Endothelial cell of umbilical vein (primary cell): Measurements from ENCODE around the gene USP7.

Source experiments
- EZH2 ChIP-seq: IDR thresholded peaks from 2 replicates; pipeline ENCODE4 v1.6.1; 2012; ENCODE audit warnings: borderline replicate concordance, low read depth, mild to moderate bottlenecking, moderate library complexity, low read length, inconsistent platforms; ENCODE audit not compliant: severe bottlenecking
- GATA2 ChIP-seq: IDR thresholded peaks from 2 replicates; pipeline ENCODE4 v1.7.0; 2011; ENCODE audit warnings: low read depth, mild to moderate bottlenecking, moderate library complexity, mixed read lengths, low read length; ENCODE audit not compliant: insufficient read length, insufficient read depth
- JUN ChIP-seq: IDR thresholded peaks from 2 replicates; pipeline ENCODE4 v1.6.1; 2011; ENCODE audit warnings: borderline replicate concordance, low read depth; ENCODE audit not compliant: insufficient read length, insufficient read depth
- POLR2A ChIP-seq: IDR thresholded peaks from 2 replicates; pipeline ENCODE4 v1.6.1; 2012; ENCODE audit warnings: low read depth, mild to moderate bottlenecking, control low read depth, low read length
- TF ChIP-seq, protein P1 (sequence below), 2 donors: IDR thresholded peaks; 1 replicate in 1 of 2; 2 replicates in 1 of 2; pipeline ENCODE4 v1.5.1; 2011; ENCODE audit warnings: low read length in 2 of 2, mild to moderate bottlenecking in 2 of 2, moderate library complexity in 2 of 2, control low read depth in 1 of 2, inconsistent platforms in 1 of 2, low read depth in 1 of 2; ENCODE audit not compliant: insufficient read depth in 1 of 2; ENCODE audit errors: extremely low read depth in 1 of 2

DNA sequence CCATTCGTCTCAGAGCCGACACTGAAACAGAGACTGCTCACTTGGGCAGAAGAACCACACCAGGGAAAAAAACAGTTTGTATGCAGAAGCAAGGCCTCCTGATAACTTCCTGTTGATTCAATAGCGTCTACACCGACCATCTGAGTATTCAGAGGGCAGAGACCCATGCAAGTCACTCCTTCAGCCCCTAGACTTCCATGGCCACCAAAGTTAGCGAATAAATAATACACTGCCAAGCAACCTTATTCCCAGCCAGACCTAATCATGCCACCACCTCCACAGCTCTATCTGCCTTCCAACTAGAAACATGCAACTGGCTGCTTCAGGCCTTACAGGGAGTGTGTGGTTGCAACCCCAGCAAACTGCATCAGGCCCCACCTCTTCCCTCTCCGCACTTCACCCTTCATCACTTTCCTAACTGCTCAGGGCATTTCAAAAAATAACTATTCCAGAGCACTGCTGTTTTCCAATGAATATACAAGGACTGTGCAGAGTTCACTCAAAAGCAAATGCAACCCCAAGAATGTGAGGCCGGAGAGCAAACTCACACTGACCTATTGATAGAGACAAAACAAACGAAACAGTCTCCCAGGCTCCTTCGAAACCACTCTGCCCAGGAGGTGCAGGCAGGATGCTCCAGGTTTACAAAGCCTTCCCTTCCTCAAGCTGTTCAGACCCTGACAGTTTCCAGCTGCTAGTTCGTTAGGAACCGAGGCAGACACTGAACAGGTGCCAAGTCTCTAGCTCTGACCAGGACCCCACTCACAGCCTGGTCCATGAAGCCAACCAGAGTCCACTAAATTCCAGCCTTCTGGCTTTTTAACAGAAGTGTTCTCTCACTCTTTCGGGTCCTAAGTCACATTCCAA, 3.6 kb downstream of the USP7 start:
- TF ChIP-seq, protein P1, sequence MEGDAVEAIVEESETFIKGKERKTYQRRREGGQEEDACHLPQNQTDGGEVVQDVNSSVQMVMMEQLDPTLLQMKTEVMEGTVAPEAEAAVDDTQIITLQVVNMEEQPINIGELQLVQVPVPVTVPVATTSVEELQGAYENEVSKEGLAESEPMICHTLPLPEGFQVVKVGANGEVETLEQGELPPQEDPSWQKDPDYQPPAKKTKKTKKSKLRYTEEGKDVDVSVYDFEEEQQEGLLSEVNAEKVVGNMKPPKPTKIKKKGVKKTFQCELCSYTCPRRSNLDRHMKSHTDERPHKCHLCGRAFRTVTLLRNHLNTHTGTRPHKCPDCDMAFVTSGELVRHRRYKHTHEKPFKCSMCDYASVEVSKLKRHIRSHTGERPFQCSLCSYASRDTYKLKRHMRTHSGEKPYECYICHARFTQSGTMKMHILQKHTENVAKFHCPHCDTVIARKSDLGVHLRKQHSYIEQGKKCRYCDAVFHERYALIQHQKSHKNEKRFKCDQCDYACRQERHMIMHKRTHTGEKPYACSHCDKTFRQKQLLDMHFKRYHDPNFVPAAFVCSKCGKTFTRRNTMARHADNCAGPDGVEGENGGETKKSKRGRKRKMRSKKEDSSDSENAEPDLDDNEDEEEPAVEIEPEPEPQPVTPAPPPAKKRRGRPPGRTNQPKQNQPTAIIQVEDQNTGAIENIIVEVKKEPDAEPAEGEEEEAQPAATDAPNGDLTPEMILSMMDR (IDR thresholded peaks at IDR 0.05; ENCODE audit: extremely low read depth in 1 of 2, insufficient read depth in 1 of 2, low read depth in 1 of 2, low read length in 2 of 2): no peak
- no peak for TF ChIP-seq EZH2
- no peak for TF ChIP-seq JUN
- TF ChIP-seq GATA2: no peak
- TF ChIP-seq POLR2A: no peak
